KOPT-K1 (cell line): ENCODE data around the gene CCDC195.
"Not testable (repeated sequence)": the region's sequence is repeated elsewhere in the genome, so short reads cannot be mapped to it uniquely, and the experiment has no call there.

Experiments
- H3K27ac ChIP-seq: fragments of 200-600 bp; sonication (generic); 2 replicates; pipeline ENCODE4 v1.5.1; 2016; ENCODE audit warnings: antibody characterized with exemption, mild to moderate bottlenecking, low read depth, low read length; ENCODE audit not compliant: poor library complexity, severe bottlenecking
- H3K36me3 ChIP-seq: fragments of 200-600 bp; sonication (generic); 2 replicates; pipeline ENCODE4 v1.5.1; 2017; ENCODE audit warnings: antibody characterized with exemption, mild to moderate bottlenecking, low read length, moderate library complexity; ENCODE audit not compliant: insufficient read depth
- H3K9me3 ChIP-seq: fragments of 200-600 bp; sonication (generic); 2 replicates; pipeline ENCODE4 v1.5.1; 2017; ENCODE audit warnings: antibody characterized with exemption, low read length, mild to moderate bottlenecking; ENCODE audit not compliant: insufficient read depth, poor library complexity, severe bottlenecking

CCDC195 gene

GRCh38 chr2:224668123-224668909 lies 47.8 kb downstream of the CCDC195 start:
- Histone ChIP-seq H3K36me3 (no peaks in the 10 kb centered on the region), H3K27ac (no peak overlapping the region), H3K9me3 (peaks cover 4% of the 10 kb centered on the region)

- peaks cover 17% of the 10 kb centered on the region for H3K9me3 ChIP-seq
- no peaks in the 10 kb centered on the region for H3K36me3 ChIP-seq
- H3K27ac ChIP-seq = no peak overlapping the region
Measured at GRCh38 chr2:224666951-224667553, 49.1 kb downstream of the CCDC195 start.

- not testable (repeated sequence) for H3K36me3 ChIP-seq
Measured at GRCh38 chr2:224663322-224663721, 52.8 kb downstream of the CCDC195 start.

GRCh38 chr2:224661708-224662107 lies 54.5 kb downstream of the CCDC195 start:
- H3K27ac ChIP-seq, H3K36me3 ChIP-seq: not testable (repeated sequence)
- H3K9me3 ChIP-seq = peaks cover 20% of the 10 kb centered on the region

More at GRCh38 chr2:224663322-224663721, 52.8 kb downstream of the CCDC195 start:
- peaks cover 20% of the 10 kb centered on the region for H3K9me3 ChIP-seq
- H3K27ac ChIP-seq = not testable (repeated sequence)

- no peak overlapping the region for H3K27ac ChIP-seq
- H3K36me3 ChIP-seq = no peaks in the 10 kb centered on the region
- peaks cover 20% of the 10 kb centered on the region for H3K9me3 ChIP-seq
Measured at GRCh38 chr2:224659714-224660113, 56.5 kb downstream of the CCDC195 start.

GRCh38 chr2:224658780-224659405 lies 57.3 kb downstream of the CCDC195 start:
- Histone ChIP-seq H3K9me3 (peaks cover 20% of the 10 kb centered on the region), H3K36me3 (no peaks in the 10 kb centered on the region), H3K27ac (no peak overlapping the region)

- Histone ChIP-seq H3K36me3 (no peaks in the 10 kb centered on the region), H3K27ac (no peak overlapping the region), H3K9me3 (peaks cover 7% of the 10 kb centered on the region)
Measured at GRCh38 chr2:224657349-224657748, 58.8 kb downstream of the CCDC195 start.

- Histone ChIP-seq H3K27ac (no peak overlapping the region), H3K9me3 (no peaks in the 10 kb centered on the region), H3K36me3 (no peaks in the 10 kb centered on the region)
Measured at GRCh38 chr2:224655006-224655537, 61.1 kb downstream of the CCDC195 start.
